ENCODE data around the gene AGBL4. TPM values are rescaled to one million over a fixed set of nuclear protein-coding genes. Genes with fewer than 3 reads are reported as not detected.

AGBL4 gene
- total and polyA plus RNA-seq, 10 donors = 0.05 to 1.8 (median 0.32) TPM; not detected in 1

GRCh38 chr1:48673332-48674105, 1350.2 kb downstream of the AGBL4 start:
- intact Hi-C loops (cut with DNase I; ENCODE audit: low total_unique reads) = no loop called here

GRCh38 chr1:48671578-48671977, 1352.2 kb downstream of the AGBL4 start:
- Histone ChIP-seq H3K27me3 (replicated peaks in 1 of 7) (peaks cover 0 to 12% (median 0%) of the 10 kb centered on the region in 7 donors), H3K27ac (peak overlapping the region in 1 of 8 donors; percentile 19), H3K36me3 (no peaks in the 10 kb centered on the region), H3K4me3 (no peak overlapping the region), H3K9me3 (no peaks in the 10 kb centered on the region), H3K4me1 (no peaks in the 10 kb centered on the region)
- intact Hi-C loops (cut with DNase I; ENCODE audit: low total_unique reads) = no loop called here
- WGBS, 5 donors = 0 to 93% (median 55%) methylated on average over 1 of the region's 1 CpG
- no peak for DNase-seq
- no peak for TF ChIP-seq POLR2AphosphoS5 (IDR thresholded peaks at IDR 0.05)
- TF ChIP-seq POLR2A (IDR thresholded peaks at IDR 0.05) = no peak
- TF ChIP-seq CTCF (IDR thresholded peaks at IDR 0.05 in 8 of 11, conservative IDR thresholded peaks at IDR 0.05 in 3 of 11) = no peak

More at GRCh38 chr1:48673332-48674105, 1350.2 kb downstream of the AGBL4 start:
- no peak overlapping the region for H3K4me3 ChIP-seq
- peaks cover 0 to 20% (median 0%) of the 10 kb centered on the region in 7 donors for H3K27me3 ChIP-seq (replicated peaks in 1 of 7)
- peaks cover 0 to 11% (median 6%) of the 10 kb centered on the region in 6 donors for H3K4me1 ChIP-seq
- WGBS, 5 donors = 56 to 70% (median 62%) methylated on average over 12 of the region's 12 CpGs
- no peak overlapping the region for H3K27ac ChIP-seq
- no peak for DNase-seq
- H3K36me3 ChIP-seq = no peaks in the 10 kb centered on the region
- TF ChIP-seq POLR2A (IDR thresholded peaks at IDR 0.05) (no peak), POLR2AphosphoS5 (IDR thresholded peaks at IDR 0.05) (no peak), CTCF (IDR thresholded peaks at IDR 0.05 in 8 of 11, conservative IDR thresholded peaks at IDR 0.05 in 3 of 11) (no peak)
- no peaks in the 10 kb centered on the region for H3K9me3 ChIP-seq

GRCh38 chr1:48670234-48671020, 1353.3 kb downstream of the AGBL4 start:
- Histone ChIP-seq H3K27ac (no peak overlapping the region), H3K9me3 (no peaks in the 10 kb centered on the region), H3K4me3 (no peak overlapping the region), H3K4me1 (no peaks in the 10 kb centered on the region), H3K36me3 (no peaks in the 10 kb centered on the region), H3K27me3 (replicated peaks in 1 of 7) (peaks cover 0 to 12% (median 0%) of the 10 kb centered on the region in 7 donors)
- DNase-seq = no peak
- TF ChIP-seq POLR2AphosphoS5 (IDR thresholded peaks at IDR 0.05) (no peak), CTCF (IDR thresholded peaks at IDR 0.05 in 8 of 11, conservative IDR thresholded peaks at IDR 0.05 in 3 of 11) (no peak), POLR2A (IDR thresholded peaks at IDR 0.05) (no peak)
- 72 to 87% (median 79%) methylated on average over 5 of the region's 5 CpGs for WGBS, 5 donors
- intact Hi-C loops (cut with DNase I; ENCODE audit: low total_unique reads) = no loop called here

GRCh38 chr1:48668339-48668738, 1355.4 kb downstream of the AGBL4 start:
- TF ChIP-seq POLR2A (IDR thresholded peaks at IDR 0.05) (no peak), POLR2AphosphoS5 (IDR thresholded peaks at IDR 0.05) (no peak), CTCF (IDR thresholded peaks at IDR 0.05 in 8 of 11, conservative IDR thresholded peaks at IDR 0.05 in 3 of 11) (no peak)
- DNase-seq = no peak
- H3K4me3 ChIP-seq = no peak overlapping the region
- no peaks in the 10 kb centered on the region for H3K9me3 ChIP-seq
- no peak overlapping the region for H3K27ac ChIP-seq
- H3K27me3 ChIP-seq (replicated peaks in 1 of 7) = no peaks in the 10 kb centered on the region
- 75 to 88% (median 83%) methylated on average over 2 of the region's 2 CpGs for WGBS, 5 donors
- no peaks in the 10 kb centered on the region for H3K4me1 ChIP-seq
- intact Hi-C loops (cut with DNase I; ENCODE audit: low total_unique reads) = no loop called here
- H3K36me3 ChIP-seq = no peaks in the 10 kb centered on the region
